Measurements from ENCODE around the gene MMP28.

MMP28 gene

GRCh38 chr17:35797370-35797769 lies 1.9 kb upstream of the MMP28 start:
- DNase-seq: no peak

- no peak for DNase-seq
Measured at GRCh38 chr17:35796942-35797341, 1.5 kb upstream of the MMP28 start.

GRCh38 chr17:35795871-35796265 lies 427 bp upstream of the MMP28 start:
- no peak for DNase-seq

GRCh38 chr17:35793257-35793656 lies 2.2 kb downstream of the MMP28 start:
- no peak for DNase-seq

GRCh38 chr17:35791681-35792350 lies 3.6 kb downstream of the MMP28 start:
- DNase-seq: no peak

GRCh38 chr17:35790841-35791240 lies 4.6 kb downstream of the MMP28 start:
- DNase-seq: no peak

GRCh38 chr17:35788477-35789368 lies 6.7 kb downstream of the MMP28 start:
- DNase-seq: no peak

GRCh38 chr17:35786941-35787432 lies 8.5 kb downstream of the MMP28 start:
- DNase-seq: no peak

- no peak for DNase-seq
Measured at GRCh38 chr17:35784895-35785294, 10.5 kb downstream of the MMP28 start.

GRCh38 chr17:35780950-35781349 lies 14.5 kb downstream of the MMP28 start:
- DNase-seq: no peak

- no peak for DNase-seq
Measured at GRCh38 chr17:35778641-35779196, 16.7 kb downstream of the MMP28 start.

- no peak for DNase-seq
Measured at GRCh38 chr17:35775583-35775982, 19.9 kb downstream of the MMP28 start.

GRCh38 chr17:35775039-35775438 lies 20.4 kb downstream of the MMP28 start:
- DNase-seq: no peak

GRCh38 chr17:35774499-35774898 lies 20.9 kb downstream of the MMP28 start:
- no peak for DNase-seq

- DNase-seq: no peak
Measured at GRCh38 chr17:35773679-35774425, 21.6 kb downstream of the MMP28 start.

GRCh38 chr17:35773129-35773528 lies 22.3 kb downstream of the MMP28 start:
- no peak for DNase-seq

GRCh38 chr17:35769895-35770486 lies 25.4 kb downstream of the MMP28 start:
- no peak for DNase-seq

- no peak for DNase-seq
Measured at GRCh38 chr17:35768797-35769196, 26.6 kb downstream of the MMP28 start.

GRCh38 chr17:35766903-35767510 lies 28.4 kb downstream of the MMP28 start:
- DNase-seq: no peak

GRCh38 chr17:35766489-35766877 lies 29.0 kb downstream of the MMP28 start:
- no peak for DNase-seq

GRCh38 chr17:35765756-35766488 lies 29.5 kb downstream of the MMP28 start:
- DNase-seq: no peak
